HG02885 (cell line): Measurements from ENCODE around the gene NSMF.
A peak's percentile ranks its signal among the peaks of the same experiment; 100 is the strongest.

Source experiments
- ATAC-seq: cut with Tn5 transposase; IDR thresholded peaks from one replicate; pipeline ENCODE4 v1.9.1; 2021; ENCODE audit warnings: mild to moderate bottlenecking; ENCODE audit not compliant: unreplicated experiment, poor library complexity

The NSMF gene

DNA sequence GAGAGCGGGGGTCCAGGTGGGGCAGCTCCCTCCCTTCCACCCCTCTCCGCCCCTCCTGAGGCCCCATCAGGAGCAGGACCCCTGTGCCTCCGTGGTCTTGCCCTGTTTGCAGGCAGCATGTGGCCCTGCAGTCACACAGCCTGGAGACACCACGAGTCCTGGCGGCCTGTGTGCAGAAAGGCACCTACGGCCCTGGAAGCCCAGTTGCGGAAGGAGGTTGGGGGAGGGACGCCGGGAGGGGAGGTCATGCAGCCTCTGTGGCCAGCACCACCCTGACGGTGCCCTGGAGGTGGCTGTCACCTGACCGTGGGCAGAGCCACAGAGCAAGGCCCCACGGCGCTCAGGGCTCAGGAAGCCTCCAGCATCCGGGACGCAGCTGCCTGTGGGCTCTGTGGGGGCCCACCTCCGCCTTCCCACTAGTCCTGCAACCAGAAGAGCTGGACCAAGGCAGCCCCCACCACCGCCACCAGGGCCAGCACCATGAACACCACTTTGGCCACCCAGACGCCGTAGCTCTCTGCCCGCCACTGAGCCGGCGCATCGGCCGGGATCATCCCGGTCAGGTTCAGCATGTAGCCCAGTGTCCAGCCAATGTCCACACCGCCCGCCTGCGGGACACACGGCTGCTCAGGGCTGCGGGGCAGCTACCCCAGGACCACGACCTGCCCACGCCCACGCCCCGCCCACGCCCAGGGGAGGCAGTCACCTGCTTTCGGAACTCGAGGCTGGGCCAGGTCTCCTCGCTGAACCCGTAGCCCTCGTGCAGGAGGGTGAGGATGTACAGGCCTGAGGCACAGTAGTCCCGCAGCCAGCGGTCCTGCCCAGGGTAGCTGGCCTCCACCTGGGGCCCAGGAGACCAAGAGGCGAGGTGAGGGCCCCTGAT is 24.4 kb downstream of the NSMF start:
- no peak for ATAC-seq

- ATAC-seq = no peak
These were observed 25.2 kb downstream of the NSMF start for GRCh38 chr9:137433916-137434431.

DNA sequence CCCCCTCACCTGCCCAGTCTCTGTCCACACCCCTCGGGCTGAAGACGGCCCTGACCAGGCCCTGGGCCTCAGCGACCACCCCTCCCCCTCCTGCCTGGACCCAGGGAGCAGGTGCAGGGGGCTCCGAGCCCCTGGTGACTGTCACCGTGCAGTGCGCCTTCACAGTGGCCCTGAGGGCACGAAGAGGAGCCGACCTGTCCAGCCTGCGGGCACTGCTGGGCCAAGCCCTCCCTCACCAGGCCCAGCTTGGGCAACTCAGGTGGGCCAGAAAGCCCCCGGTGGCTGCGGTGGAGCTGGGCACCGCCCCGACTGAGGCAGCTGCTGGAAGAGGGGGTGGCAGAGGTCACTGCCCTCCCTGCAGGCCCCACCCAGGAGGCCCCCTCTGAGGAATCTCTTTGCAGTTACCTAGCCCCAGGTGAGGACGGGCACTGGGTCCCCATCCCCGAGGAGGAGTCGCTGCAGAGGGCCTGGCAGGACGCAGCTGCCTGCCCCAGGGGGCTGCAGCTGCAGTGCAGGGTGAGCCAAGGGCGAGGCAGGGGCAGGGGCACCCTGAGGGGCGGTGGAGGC is 25.7 kb downstream of the NSMF start:
- no peak for ATAC-seq

- no peak for ATAC-seq
These were observed 26.3 kb downstream of the NSMF start for GRCh38 chr9:137432687-137433348.

- no peak for ATAC-seq
These were observed 27.7 kb downstream of the NSMF start for GRCh38 chr9:137431416-137431931.

DNA sequence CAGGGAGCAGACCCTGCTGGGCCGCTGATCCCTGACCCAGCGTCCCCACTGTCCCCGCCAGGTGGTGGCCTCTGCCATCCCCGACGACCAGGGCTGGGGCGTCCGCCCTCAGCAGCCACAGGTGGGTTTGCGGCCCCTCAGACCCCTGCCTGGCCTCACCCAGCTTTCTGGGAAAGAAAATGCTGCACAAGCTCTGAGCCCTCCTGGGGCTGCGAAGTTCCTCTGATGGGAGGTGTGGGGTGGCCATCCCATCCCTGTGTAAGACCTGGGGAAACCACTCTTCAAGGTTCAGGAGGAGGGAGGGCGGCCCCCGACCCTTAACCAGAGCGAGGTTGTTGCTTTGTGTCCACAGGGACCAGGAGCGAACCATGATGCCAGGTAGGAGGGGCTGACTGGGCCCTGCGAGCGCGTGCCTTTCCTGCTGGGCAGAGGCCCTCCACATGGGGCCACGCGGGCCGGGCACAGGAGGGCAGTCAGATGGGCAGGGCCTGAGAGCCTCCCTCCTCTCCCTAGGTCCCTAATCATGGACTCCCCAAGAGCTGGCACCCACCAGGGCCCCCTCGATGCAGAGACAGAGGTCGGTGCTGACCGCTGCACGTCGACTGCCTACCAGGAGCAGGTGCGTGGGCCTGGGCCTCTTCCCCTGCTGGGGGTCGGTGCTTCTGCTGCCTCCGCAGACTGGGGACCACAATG is 28.3 kb downstream of the NSMF start:
- ATAC-seq = no peak

DNA sequence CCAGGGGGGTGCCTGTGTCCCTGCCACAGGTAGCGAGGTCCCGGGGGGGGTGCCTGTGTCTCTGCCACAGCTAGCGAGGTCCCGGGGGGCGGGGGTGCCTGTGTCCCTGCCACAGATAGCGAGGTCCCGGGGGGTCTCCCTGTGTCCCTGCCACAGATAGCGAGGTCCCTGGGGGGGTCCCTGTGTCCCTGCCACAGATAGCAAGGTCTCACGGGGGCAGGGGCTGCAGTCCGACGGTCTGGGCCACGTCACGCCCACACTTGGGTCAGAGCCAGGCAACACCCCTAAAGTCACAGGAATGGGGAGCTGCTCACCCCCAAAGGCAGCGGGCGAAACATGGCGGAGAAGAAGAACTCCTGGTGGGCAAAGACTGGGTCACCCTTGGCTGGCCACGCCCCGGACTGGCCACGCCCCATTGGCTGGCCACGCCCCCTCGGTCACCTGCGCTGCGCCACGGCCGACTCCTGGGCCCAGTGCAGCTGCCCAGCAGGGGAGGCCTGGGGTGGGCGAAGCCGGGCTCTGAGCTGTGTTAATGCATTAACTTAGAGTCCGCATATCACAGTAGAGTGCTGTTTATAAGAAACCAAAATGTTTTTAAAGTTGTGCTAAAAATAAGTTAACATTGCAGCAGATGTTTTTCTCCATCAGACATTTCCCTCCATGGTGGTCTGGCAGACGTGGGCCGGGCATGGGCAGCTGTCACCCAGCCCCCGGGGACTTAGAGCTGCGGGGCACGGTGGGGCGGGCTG is 29.0 kb downstream of the NSMF start:
- no peak for ATAC-seq

DNA sequence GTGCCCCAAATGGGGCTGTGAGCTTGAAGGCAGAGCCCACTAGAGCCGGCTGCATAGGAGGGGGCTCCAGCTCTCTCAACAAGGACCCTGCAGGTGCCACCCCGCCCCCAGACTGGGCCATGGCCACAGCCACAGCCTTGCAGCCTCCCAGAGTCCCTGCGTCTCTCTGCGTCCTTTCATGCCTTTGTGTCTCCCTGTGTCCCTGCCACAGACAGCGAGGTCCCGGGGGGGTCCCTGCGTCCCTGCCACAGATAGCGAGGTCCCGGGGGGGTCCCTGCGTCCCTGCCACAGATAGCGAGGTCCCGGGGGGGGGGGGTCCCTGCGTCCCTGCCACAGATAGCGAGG is 29.6 kb downstream of the NSMF start:
- no peak for ATAC-seq

DNA sequence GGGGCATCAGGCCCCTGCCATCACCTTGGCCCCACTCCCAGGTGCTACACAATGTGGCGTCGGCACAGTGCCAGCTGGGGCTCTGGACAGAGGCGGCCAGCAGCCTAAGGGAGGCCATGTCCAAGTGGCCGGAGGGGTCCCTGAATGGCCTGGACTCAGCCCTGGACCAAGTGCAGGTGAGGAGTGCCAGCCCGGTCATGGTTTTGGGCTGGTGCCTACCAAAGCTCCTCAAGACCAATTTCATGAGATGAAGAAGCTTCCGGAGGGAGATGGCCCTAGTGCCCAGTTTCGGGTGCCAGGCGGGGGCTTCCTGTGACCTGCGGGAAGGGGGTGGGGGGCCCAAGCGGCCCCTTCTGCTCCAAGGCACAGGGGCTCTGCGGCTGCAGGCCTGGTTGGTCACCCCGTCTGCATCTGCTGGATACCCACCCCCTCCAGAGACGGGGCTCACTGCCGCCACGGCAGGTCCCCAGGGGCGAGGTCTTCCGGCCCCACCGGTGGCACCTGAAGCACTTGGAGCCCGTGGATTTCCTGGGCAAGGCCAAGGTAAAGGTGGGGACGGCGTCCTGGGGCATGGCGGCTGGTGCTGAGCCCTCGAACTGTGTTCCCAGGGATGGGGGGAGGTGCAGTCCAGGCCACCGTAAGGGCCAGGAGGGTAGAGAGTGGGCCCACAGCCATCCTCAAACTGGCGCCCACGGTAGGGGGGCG is 30.1 kb downstream of the NSMF start:
- no peak for ATAC-seq

- no peak for ATAC-seq
These were observed 30.9 kb downstream of the NSMF start for GRCh38 chr9:137428311-137428630.

- ATAC-seq = no peak
These were observed 31.5 kb downstream of the NSMF start for GRCh38 chr9:137427454-137428310.

GRCh38 chr9:137426018-137426681 is 33.0 kb downstream of the NSMF start:
- ATAC-seq = no peak

DNA sequence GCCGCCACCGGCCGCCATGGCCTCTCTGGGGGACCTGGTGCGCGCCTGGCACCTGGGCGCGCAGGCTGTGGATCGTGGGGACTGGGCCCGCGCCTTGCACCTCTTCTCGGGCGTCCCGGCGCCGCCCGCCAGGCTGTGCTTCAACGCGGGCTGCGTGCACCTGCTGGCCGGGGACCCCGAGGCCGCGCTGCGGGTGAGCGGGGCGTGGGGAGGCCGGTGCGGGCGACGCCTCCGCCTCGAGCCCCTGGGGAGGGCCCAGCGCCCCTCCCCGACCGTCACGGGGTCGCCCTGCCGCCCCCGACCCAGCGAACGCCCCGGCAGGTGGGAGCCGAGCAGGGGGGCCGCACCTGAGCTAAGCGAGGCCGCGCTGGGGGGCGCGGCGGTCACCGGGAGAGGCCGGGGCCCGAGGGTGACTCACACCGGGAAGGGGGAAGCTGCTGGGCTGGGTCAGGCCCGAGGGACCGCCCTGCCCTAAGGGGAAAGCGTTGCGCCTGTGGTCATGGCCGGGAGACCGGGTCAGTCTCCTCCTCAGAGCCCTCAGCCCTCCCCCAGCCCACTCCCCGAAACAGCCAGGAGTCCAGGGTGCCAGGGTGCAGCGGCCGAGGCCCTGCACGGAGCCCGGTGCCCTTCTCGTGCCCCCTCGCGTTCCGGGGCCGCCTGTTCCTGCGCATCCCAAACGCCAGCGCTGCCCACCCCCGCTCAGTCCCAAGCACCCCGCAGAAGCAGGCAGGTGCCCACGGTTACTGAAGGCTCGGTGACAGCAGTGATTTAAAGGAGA is 35.4 kb downstream of the NSMF start:
- no peak for ATAC-seq

GRCh38 chr9:137422604-137423513 is 36.3 kb downstream of the NSMF start, which contains the start of the genes EXD3 and NOXA1:
Gene EXD3, minus strand, starts transcription at chr9:137423162. Its CDS starts 27,805 bp downstream, at chr9:137395357.
Gene NOXA1, plus strand, starts transcription at chr9:137423393. Its CDS starts 137 bp downstream, at chr9:137423530.
- peak; percentile 87 for ATAC-seq

- no peak for ATAC-seq
These were observed 37.1 kb downstream of the NSMF start for GRCh38 chr9:137421838-137422603.
